Measurements from ENCODE around the gene GH2.
A peak's percentile ranks its signal among the peaks of the same experiment; 100 is the strongest.
"Not testable (repeated sequence)": the region's sequence is repeated elsewhere in the genome, so short reads cannot be mapped to it uniquely, and the experiment has no call there.

GH2 gene

DNA sequence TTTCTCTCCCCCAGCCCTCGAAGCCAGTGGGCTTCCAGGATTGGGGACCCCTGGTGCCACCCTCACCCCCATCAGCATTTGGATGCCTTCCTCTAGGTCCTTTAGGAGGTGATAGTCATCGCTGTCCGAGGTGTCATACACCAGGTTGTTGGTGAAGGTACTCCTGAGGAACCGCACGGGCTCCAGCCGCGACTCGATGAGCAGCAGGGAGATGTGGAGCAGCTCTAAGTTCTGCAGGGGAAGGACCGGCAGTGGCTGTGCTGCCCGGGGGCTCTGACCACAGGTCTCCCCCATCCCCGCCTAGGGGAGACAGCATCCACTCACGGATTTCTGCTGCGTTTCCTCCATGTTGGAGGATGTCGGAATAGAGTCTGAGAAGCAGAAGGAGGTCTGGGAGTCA lies 28.4 kb upstream of the GH2 start:
- no peak for DNase-seq

DNA sequence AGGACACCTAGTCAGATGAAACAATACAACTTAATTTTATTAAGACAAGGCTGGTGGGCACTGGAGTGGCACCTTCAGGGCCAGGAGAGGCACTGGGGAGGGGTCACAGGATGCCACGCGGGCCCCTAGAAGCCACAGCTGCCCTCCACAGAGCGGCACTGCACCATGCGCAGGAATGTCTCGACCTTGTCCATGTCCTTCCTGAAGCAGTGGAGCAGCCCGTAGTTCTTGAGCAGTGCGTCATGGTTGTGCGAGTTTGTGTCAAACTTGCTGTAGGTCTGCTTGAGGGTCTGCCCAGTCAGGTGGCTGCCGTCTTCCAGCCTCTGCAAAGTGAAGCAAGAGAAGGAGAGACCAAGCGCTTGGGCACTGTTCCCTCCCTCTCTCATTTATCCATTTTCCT lies 27.8 kb upstream of the GH2 start:
- DNase-seq = not testable (repeated sequence)

DNA sequence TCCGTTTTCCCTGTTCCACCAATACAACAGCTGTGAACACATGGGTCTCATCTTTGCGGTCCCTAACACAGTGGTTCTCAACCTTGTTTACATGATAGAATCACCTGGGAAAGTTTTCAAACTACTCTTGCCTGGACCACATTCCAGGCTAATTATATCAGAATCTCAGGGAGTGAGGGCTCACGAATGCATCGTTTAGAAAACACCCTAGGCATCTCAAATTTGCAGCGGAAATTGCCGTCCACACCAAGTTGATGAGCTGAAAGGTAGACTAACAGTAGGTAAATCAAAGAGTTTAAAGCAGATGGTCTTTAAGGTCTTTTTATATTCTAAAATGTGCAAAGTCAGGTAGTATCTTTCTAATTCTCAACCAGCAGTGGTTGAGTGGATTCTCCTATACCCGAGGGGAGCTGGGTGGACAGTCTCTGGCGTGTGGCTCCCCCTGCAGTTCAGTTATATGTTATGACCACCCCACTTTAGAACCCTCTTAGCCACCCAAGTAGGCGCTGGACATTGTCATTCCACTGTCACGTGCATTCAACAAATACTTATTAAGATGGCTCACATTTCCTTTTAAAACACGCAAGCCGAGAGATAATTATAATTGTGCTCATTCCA lies 25.5 kb upstream of the GH2 start:
- DNase-seq = peak; percentile 0

DNA sequence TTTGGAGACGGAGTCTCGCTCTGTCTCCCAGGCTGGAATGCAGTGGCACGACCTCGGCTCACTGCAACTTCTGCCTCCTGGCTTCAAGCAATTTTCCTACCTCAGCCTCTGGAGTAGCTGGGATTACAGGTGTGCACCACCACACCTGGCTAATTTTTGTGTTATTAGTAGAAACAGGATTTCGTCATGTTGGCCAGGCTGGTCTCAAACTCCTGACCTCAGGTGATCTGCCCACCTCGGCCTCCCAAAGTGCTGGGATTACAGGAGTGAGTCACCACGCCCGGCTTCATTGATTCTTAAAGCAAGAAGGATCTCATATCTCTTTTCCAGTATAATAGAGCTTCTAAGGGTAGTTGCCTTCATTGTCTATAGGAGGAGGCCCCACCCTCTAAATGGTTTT lies 23.1 kb upstream of the GH2 start:
- DNase-seq = not testable (repeated sequence)

DNA sequence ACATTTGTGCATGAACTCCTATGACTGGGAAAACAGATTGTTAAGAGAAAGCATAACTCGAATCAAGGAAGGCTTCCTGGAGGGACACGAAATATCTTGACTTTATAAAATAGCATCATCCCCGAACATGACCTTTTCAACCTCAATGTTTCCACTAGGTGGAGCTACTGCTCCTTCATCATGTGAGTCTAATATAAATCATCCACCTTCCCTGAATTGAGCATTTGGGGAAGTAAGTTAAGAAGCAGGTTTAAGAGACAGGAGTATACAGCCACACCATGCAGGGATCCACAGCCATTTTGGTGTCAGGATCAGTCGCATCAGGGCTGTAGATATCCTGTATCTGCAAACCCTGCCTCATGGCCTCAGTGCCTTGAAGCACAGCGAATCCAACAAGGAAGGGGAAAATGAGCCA lies 22.1 kb upstream of the GH2 start:
- DNase-seq = peak; percentile 14

DNA sequence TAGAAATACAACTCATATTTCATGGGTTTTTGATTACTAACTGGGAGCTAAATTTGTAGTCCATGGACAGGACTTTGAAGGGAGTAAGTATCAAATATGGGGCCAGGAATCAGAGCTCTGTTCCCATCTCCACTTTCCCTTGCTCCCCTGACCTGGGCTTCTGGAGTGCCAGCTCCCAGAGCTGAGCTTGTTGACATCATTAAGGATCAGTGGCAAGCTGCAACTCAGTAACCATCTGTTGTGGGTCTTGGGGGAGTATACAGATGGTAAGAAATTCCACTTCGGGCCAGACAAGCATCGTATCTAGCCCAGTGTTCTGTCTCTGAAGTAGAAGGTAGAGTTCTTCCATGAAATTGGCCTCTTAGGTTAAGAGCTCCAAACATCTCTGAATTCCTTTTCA lies 20.2 kb upstream of the GH2 start:
- not testable (repeated sequence) for DNase-seq

DNA sequence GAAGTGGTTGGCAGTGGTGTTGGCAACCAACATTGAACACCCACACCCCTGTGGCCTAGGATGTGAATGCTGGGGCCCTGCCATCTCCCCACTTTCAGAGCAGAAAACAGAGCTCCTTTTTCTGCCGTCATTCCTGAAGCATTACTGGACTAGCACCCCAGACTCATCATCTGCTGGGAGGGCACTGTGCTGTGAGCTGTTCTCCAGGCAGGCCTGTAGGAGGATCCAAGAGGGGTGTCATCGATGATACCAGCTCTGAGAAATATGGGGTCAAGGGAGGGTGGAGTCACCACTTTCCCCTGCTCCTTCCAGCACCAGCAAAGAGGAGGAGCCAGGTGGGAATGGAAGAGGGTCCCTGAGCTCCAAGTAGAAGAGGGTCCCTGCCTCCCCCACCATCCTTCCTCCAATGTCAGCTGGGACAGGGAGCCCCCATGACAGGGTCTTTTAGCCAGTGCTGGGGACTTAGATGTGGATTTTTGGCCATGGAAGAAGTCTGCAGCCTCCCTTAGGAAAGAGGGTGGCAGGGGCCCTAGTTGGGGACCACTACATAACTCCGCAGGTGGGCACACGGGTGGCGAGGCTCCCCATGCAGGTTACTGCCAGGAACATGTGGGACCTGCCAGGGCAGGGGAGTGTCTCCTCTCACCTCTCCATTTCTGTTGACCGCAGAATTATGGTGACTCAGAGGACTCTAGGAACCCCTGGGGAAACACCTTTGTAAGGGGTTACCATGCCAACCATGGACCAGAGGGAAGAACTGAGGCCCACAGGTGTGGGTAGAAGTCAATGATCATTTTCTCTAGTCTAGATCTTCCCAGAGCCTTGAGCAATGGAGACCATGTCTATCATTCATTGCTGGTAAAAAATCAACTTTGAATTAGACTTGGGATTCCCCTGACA lies 17.4 kb upstream of the GH2 start:
- not testable (repeated sequence) for DNase-seq

DNA sequence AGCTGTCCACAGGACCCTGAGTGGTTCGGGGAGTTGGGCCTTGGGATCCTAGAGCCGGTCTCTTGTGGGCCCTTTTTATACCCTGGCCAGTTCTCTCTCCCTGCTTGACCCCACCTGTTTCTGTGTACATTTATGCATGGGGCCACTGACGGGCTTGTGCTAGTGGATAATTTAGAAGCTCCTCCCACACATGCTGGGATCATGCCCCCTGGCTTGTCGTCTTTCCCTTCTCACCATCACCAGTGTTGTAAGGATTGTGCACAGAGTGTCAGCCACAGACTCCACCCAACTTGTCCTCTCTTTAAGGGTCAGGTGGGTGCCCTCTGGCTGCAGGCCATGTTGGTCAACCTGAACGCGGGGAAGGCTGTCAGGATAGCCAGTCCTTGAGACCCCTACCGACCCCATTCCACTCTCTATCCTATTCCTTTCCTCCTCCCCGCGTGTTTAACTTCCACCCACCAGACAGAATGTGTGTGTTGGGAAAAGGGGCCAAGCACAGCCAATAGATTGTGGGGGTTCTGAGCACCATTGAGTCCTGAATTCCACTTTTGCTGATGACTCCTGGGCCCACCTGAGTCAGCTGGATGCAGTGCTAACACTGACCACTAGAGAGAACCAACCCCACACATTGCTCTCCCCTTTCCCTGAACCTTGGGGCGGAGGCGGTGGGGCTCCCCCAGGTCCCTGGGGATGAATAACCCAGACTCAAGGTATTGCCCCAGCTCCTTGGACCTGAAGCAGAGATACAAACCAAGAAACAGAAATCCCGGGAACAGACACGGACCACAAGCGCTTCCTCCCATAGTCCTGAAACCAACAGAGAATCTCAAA lies 15.0 kb upstream of the GH2 start, which contains the start of gene CSH1:
Gene CSH1, minus strand, starts transcription at position 51 of the 831 bp plus-strand sequence. CDS start 63 bp downstream, outside the sequence.
- not testable (repeated sequence) for DNase-seq

DNA sequence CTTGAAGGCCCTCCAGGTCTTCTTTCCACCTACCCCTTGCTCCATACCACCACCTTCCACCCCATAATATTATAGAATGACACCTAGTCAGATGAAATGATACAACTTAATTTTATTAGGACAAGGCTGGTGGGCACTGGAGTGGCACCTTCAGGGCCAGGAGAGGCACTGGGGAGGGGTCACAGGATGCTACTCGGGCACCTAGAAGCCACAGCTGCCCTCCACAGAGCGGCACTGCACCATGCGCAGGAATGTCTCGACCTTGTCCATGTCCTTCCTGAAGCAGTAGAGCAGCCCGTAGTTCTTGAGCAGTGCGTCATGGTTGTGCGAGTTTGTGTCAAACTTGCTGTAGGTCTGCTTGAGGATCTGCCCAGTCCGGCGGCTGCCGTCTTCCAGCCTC lies 13.1 kb upstream of the GH2 start:
- not testable (repeated sequence) for DNase-seq

DNA sequence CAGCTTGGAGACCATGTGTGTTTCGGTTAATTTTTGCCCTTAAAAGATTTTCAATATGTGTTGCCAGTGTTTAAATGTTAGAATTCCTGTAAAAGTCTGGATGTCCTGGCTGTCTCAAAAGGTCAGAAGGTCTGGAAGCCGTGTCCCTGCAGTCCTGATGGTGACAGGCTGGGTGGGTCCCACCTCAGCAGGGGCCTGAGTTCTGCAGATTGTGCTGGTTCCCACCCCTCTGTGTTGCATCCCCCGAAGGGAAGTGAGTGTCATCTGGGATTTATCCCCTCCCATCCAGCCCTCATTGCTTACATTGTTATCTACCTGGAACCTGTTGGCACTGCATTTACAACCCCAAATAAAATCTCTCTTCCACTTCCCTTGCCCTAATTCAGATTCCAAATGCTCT lies 12.3 kb upstream of the GH2 start:
- not testable (repeated sequence) for DNase-seq

DNA sequence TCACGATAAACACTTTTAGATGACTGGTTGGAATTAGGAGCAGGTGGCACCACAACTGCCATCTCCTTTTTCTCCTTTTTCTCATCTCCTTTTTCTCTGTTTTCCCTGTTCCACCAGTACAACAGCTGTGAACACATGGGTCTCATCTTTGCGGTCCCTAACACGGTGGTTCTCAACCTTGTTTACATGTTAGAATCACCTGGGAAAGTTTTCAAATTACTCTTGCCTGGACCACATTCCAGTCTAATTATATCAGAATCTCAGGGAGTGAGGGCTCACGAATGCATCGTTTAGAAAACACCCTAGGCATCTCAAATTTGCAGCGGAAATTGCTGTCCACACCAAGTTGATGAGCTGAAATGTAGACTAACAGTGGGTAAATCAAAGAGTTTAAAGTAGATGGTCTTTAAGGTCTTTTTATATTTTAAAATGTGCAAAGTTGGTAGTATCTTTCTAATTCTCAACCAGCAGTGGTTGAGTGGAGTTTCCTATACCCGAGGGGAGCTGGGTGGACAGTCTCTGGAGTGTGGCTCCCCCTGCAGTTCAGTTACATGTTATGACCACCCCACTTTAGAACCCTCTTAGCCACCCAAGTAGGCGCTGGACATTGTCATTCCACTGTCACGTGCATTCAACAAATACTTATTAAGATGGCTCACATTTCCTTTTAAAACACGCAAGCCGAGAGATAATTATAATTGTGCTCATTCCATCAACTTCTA lies 10.7 kb upstream of the GH2 start:
- DNase-seq = peak; percentile 3

DNA sequence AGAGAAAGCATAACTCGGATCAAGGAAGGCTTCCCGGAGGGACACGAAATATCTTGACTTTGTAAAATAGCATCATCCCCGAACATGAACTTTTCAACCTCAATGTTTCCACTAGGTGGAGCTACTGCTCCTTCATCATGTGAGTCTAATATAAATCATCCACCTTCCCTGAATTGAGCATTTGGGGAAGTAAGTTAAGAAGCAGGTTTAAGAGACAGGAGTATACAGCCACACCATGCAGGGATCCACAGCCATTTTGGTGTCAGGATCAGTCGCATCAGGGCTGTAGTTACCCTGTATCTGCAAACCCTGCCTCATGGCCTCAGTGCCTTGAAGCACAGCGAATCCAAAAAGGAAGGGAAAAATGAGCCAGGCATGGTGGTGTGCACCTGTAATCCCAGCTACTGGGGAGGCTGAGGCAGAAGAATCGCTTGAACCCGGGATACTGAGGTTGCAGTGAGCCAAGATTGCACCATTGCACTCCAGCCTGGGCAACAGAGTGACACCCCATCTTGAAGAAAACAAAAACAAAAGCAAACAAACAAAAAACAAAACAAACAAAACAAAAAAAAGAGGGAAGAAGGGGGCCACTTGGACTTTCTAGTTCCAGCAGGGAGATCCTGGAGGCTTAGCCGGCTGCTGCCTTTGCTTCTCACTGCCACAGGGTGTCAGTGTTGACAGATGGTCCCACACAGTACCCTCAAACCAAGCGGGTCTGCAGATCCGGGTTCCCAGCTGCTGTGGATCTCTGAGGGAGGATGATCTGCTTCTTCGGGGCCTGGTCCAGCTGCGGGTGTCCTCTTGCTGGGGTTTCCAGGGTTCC lies 7.5 kb upstream of the GH2 start:
- peak; percentile 48 for DNase-seq

DNA sequence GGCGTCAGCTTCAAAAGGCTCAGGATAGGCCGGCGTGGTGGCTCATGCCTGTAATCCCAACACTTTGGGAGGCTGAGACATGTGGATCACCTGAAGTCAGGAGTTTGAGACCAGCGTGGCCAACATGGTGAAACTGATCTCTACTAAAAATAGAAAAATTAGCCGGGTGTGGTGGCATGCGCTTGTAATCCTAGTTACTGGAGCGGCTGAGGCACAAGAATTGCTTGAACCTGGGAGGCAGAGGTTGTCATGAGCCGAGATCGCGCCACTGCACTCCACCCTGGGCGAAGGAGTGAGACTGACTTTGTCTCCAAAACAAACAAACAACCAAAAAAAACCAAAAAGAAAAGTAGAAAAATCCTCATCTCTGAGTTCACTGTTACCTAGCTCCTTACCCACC lies 3.4 kb upstream of the GH2 start:
- not testable (repeated sequence) for DNase-seq

DNA sequence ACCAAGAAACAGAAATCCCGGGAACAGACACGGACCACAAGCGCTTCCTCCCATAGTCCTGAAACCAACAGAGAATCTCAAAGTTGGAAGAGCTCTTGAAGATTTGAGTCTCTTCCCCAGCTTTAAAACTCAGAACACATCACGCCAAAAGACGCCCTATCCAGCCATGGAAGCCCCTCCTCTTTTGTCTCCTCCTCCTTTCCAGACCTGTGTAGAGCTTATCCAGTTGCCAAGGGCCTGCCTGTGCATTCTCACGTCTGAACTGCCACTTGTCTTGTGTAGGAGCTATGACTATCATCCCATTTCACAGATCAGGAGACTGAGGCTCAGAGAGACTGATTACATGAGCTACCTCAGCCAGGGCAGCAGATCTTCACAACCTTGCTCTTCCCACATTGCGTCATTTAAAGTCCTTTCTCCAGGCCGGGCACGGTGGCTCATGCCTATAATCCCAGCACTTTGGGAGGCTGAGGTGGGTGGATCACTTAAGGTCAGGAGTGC lies 932 bp upstream of the GH2 start:
- not testable (repeated sequence) for DNase-seq

DNA sequence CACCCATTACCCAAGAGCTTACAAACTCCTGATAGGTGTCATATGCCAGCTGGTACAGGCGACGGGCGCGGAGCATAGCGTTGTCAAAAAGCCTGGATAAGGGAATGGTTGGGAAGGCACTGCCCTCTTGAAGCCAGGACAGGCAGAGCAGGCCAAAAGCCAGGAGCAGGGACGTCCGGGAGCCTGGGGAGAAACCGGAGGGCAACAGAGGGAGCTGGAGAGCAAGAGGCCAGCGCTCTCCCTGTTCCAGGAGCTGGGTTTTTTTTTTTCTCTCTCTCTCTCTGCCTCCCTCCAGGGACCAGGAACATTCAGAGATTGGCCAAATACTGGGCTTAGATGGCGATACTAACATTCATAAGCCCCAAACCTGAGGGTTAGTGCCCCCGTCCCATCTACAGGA lies 407 bp downstream of the GH2 start:
- not testable (repeated sequence) for DNase-seq

DNA sequence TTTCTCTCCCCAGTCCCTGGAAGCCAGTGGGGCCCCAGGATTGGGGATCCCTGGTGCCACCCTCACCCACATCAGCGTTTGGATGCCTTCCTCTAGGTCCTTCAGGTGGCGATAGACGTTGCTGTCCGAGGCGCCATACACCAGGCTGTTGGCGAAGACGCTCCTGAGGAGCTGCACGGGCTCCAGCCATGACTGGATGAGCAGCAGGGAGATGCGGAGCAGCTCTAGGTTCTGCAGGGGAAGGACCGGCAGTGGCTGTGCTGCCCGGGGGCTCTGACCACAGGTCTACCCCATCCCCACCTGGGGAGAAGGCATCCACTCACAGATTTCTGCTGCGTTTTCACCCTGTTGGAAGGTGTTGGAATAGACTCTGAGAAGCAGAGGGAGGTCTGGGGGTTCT lies 1.0 kb downstream of the GH2 start:
- no peak for DNase-seq

DNA sequence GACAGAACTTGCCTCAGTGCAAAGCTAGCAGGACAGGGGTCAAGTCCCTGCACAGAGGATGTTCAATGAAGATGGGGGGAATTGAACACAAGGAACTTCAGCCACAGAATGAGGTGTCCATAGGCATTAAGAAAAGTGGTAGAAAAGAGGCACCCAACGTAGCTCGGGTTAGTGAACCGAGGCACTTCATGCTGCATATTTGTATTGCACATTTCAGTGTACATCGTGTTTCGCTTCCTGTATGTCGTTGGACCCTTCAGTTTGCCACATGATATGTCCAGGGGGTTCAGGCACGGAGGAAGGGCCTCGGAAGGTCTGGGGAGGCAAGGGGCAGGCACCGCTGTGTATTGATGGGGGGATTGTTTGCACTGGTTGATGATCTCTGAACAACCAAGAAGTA lies 3.3 kb downstream of the GH2 start:
- DNase-seq = not testable (repeated sequence)

DNA sequence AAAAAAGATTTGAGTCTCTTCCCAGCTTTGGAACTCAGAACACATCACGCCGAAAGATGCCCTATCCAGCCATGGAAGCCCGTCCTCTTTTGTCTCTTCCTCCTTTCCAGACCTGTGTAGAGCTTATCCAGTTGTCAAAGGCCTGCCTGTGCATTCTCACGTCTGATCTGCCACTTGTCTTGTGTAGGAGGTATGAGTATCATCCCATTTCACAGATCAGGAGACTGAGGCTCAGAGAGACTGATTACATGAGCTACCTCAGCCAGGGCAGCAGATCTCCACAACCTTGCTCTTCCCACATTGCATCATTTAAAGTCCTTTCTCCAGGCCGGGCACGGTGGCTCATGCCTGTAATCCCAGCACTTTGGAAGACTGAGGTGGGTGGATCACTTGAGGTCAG lies 7.1 kb downstream of the GH2 start:
- not testable (repeated sequence) for DNase-seq

DNA sequence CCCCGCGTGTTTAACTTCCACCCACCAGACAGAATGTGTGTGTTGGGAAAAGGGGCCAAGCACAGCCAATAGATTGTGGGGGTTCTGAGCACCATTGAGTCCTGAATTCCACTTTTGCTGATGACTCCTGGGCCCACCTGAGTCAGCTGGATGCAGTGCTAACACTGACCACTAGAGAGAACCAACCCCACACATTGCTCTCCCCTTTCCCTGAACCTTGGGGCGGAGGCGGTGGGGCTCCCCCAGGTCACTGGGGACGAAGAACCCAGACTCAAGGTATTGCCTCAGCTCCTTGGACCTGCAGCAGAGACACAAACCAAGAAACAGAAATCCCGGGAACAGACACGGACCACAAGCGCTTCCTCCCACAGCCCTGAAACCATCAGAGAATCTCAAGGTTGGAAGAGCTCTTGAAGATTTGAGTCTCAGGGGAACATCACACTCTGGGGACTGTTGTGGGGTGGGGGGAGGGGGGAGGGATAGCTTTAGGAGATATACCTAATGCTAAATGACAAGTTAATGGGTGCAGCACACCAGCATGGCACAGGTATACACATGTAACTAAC lies 7.6 kb downstream of the GH2 start:
- not testable (repeated sequence) for DNase-seq

DNA sequence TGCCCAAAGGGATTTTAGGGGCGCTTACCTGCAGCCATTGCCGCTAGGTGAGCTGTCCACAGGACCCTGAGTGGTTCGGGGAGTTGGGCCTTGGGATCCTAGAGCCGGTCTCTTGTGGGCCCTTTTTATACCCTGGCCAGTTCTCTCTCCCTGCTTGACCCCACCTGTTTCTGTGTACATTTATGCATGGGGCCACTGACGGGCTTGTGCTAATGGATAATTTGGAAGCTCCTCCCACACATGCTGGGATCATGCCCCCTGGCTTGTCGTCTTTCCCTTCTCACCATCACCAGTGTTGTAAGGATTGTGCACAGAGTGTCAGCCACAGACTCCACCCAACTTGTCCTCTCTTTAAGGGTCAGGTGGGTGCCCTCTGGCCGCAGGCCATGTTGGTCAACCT lies 8.2 kb downstream of the GH2 start, which contains the start of gene CSH2:
Gene CSH2, minus strand, starts transcription at position 101 of the 400 bp plus-strand sequence. Its CDS starts 63 bp downstream, at position 38.
- not testable (repeated sequence) for DNase-seq
